ENCODE data around the gene TCTA. TPM values are rescaled to one million over a fixed set of nuclear protein-coding genes. Genes with fewer than 3 reads are reported as not detected.

Gene TCTA
- total and polyA plus RNA-seq, 7 experiments from 2014 or later, result 24.9 to 48.3 (median 33.1) TPM

GRCh38 chr3:49428752-49429080 is 16.5 kb downstream of the TCTA start:
- CTCF ChIA-PET, result interaction anchor here (0.6 to 1.6 kb wide), 5 partner anchors 13 to 263 kb away, joined by 3 to 8 read pairs (median 5); partner anchors contain the start of gene USP4

GRCh38 chr3:49434731-49435130 is 22.5 kb downstream of the TCTA start:
- ChIA-PET CTCF (no interaction called here), POLR2A (no interaction called here)
- Mint-ChIP-seq H3K4me3 (no peak overlapping the region), H3K27me3 (no peaks in the 10 kb centered on the region), H3K36me3 (no peaks in the 10 kb centered on the region), H3K27ac (no peak overlapping the region), H3K4me1 (peaks cover 0 to 5% (median 2%) of the 10 kb centered on the region in 7 donors), H3K9me3 (no peaks in the 10 kb centered on the region)
- Histone ChIP-seq H3K4me3 (ENCODE audit: low read length) (no peak overlapping the region), H3K27me3 (ENCODE audit: control insufficient read depth in 2 of 2, insufficient read depth in 2 of 2, low read length in 2 of 2) (no peaks in the 10 kb centered on the region), H3K9me3 (ENCODE audit: control insufficient read depth in 2 of 3, low read length in 3 of 3) (no peaks in the 10 kb centered on the region), H3K4me1 (ENCODE audit: control insufficient read depth in 2 of 2, insufficient read depth in 2 of 2, low read length in 2 of 2) (no peaks in the 10 kb centered on the region), H3K36me3 (ENCODE audit: control insufficient read depth in 2 of 3, insufficient read depth in 3 of 3, low read length in 3 of 3) (no peaks in the 10 kb centered on the region), H3K27ac (ENCODE audit: low read depth, low read length) (no peak overlapping the region)
- intact Hi-C loops (cut with micrococcal nuclease), result no loop called here
- DNase-seq (no peak), ATAC-seq (no peak)

More at GRCh38 chr3:49428752-49429080, 16.5 kb downstream of the TCTA start:
- peaks cover 0 to 15% (median 6%) of the 10 kb centered on the region in 5 donors for H3K36me3 Mint-ChIP-seq
- no peaks in the 10 kb centered on the region for H3K27me3 Mint-ChIP-seq
- Histone ChIP-seq H3K9me3 (ENCODE audit: control insufficient read depth in 2 of 3, low read length in 3 of 3) (no peaks in the 10 kb centered on the region), H3K27me3 (ENCODE audit: control insufficient read depth in 2 of 2, insufficient read depth in 2 of 2, low read length in 2 of 2) (no peaks in the 10 kb centered on the region), H3K27ac (ENCODE audit: low read depth, low read length) (peak overlapping the region; percentile 83), H3K4me1 (ENCODE audit: control insufficient read depth in 2 of 2, insufficient read depth in 2 of 2, low read length in 2 of 2) (peaks cover 0 to 5% of the 10 kb centered on the region in 2 donors), H3K36me3 (ENCODE audit: control insufficient read depth in 2 of 3, insufficient read depth in 3 of 3, low read length in 3 of 3) (peaks cover 0 to 21% (median 0%) of the 10 kb centered on the region in 3 experiments), H3K4me3 (ENCODE audit: low read length) (peak overlapping the region; percentile 84)
- no peak for ATAC-seq
- no peaks in the 10 kb centered on the region for H3K9me3 Mint-ChIP-seq
- H3K27ac Mint-ChIP-seq, result peak overlapping the region; percentile 49 to 96 (median 94)
- peak in 1 of 9 donors; percentile 13 for DNase-seq
- peaks cover 17 to 37% (median 28%) of the 10 kb centered on the region in 7 donors for H3K4me1 Mint-ChIP-seq
- H3K4me3 Mint-ChIP-seq, result peak overlapping the region; percentile 88 to 98 (median 94)
- POLR2A ChIA-PET, result interaction anchor here (0.6 to 2.8 kb wide), 18 partner anchors 8 to 1953 kb away, joined by 3 to 29 read pairs (median 4); partner anchors contain the start of genes NDUFAF3, QRICH1, RHOA and SCAP
- intact Hi-C loops (cut with micrococcal nuclease), result loop anchor here (1.0 to 5.0 kb wide), 10 partner anchors 12 to 421 kb away; partner anchors contain the start of genes DAG1 (in 2 of the 2), TCTA (in 2 of the 2), USP4 (in 2 of the 2) and APEH (in 1 of the 2)

- intact Hi-C loops (cut with micrococcal nuclease), result loop anchor here (5.0 to 10.0 kb wide), 2 partner anchors 51 to 458 kb away; no protein-coding TSS in a partner anchor
- H3K27ac ChIP-seq (ENCODE audit: low read depth, low read length), result no peak overlapping the region
Measured at GRCh38 chr3:49445391-49445790, 33.2 kb downstream of the TCTA start.

GRCh38 chr3:49453621-49454020 is 41.4 kb downstream of the TCTA start:
- intact Hi-C loops (cut with micrococcal nuclease), result no loop called here
- H3K36me3 Mint-ChIP-seq, result no peaks in the 10 kb centered on the region
- CTCF ChIA-PET, result interaction anchor here (0.7 kb wide), 1 partner anchor 114 kb away, joined by 5 read pairs; the partner anchor contains the start of gene USP4

More at GRCh38 chr3:49445391-49445790, 33.2 kb downstream of the TCTA start:
- ATAC-seq (no peak), DNase-seq (no peak)
- Mint-ChIP-seq H3K4me3 (no peak overlapping the region), H3K9me3 (no peaks in the 10 kb centered on the region), H3K27ac (peak overlapping the region in 3 of 9 donors; percentile 25 to 60 (median 45)), H3K36me3 (no peaks in the 10 kb centered on the region), H3K4me1 (peaks cover 5 to 25% (median 18%) of the 10 kb centered on the region in 7 donors), H3K27me3 (no peaks in the 10 kb centered on the region)
- Histone ChIP-seq H3K27me3 (ENCODE audit: control insufficient read depth in 2 of 2, insufficient read depth in 2 of 2, low read length in 2 of 2) (no peaks in the 10 kb centered on the region), H3K4me1 (ENCODE audit: control insufficient read depth in 2 of 2, insufficient read depth in 2 of 2, low read length in 2 of 2) (peaks cover 10 to 15% of the 10 kb centered on the region in 2 donors), H3K36me3 (ENCODE audit: control insufficient read depth in 2 of 3, insufficient read depth in 3 of 3, low read length in 3 of 3) (no peaks in the 10 kb centered on the region), H3K9me3 (ENCODE audit: control insufficient read depth in 2 of 3, low read length in 3 of 3) (no peaks in the 10 kb centered on the region), H3K4me3 (ENCODE audit: low read length) (no peak overlapping the region)
- CTCF ChIA-PET, result interaction anchor here (1.5 to 5.0 kb wide), 3 partner anchors 29 to 149 kb away, joined by 3 to 23 read pairs (median 14); partner anchors contain the start of gene USP4
- POLR2A ChIA-PET, result interaction anchor here (0.6 to 2.9 kb wide), 8 partner anchors 16 to 112 kb away, joined by 3 to 22 read pairs (median 5); partner anchors contain the start of genes DAG1, NICN1, RHOA and TCTA

GRCh38 chr3:49454458-49454857 is 42.2 kb downstream of the TCTA start:
- Histone ChIP-seq H3K36me3 (ENCODE audit: control insufficient read depth in 2 of 3, insufficient read depth in 3 of 3, low read length in 3 of 3) (no peaks in the 10 kb centered on the region), H3K27ac (ENCODE audit: low read depth, low read length) (no peak overlapping the region), H3K4me3 (ENCODE audit: low read length) (no peak overlapping the region), H3K27me3 (ENCODE audit: control insufficient read depth in 2 of 2, insufficient read depth in 2 of 2, low read length in 2 of 2) (no peaks in the 10 kb centered on the region), H3K9me3 (ENCODE audit: control insufficient read depth in 2 of 3, low read length in 3 of 3) (no peaks in the 10 kb centered on the region), H3K4me1 (ENCODE audit: control insufficient read depth in 2 of 2, insufficient read depth in 2 of 2, low read length in 2 of 2) (no peaks in the 10 kb centered on the region)
- Mint-ChIP-seq H3K36me3 (no peaks in the 10 kb centered on the region), H3K27ac (peak overlapping the region in 1 of 9 donors; percentile 63), H3K4me3 (no peak overlapping the region), H3K9me3 (no peaks in the 10 kb centered on the region), H3K27me3 (no peaks in the 10 kb centered on the region), H3K4me1 (no peaks in the 10 kb centered on the region)
- intact Hi-C loops (cut with micrococcal nuclease), result no loop called here
- CTCF ChIA-PET, result interaction anchor here (0.7 kb wide), 1 partner anchor 114 kb away, joined by 5 read pairs; the partner anchor contains the start of gene USP4
- DNase-seq (no peak), ATAC-seq (no peak)
- POLR2A ChIA-PET, result interaction anchor here (0.6 to 1.3 kb wide), 6 partner anchors 11 to 145 kb away, joined by 3 to 5 read pairs (median 3); partner anchors contain the start of gene DAG1

More at GRCh38 chr3:49453621-49454020, 41.4 kb downstream of the TCTA start:
- no peak for DNase-seq
- H3K9me3 ChIP-seq (ENCODE audit: control insufficient read depth in 2 of 3, low read length in 3 of 3), result no peaks in the 10 kb centered on the region
- no peaks in the 10 kb centered on the region for H3K36me3 ChIP-seq (ENCODE audit: control insufficient read depth in 2 of 3, insufficient read depth in 3 of 3, low read length in 3 of 3)
- no peaks in the 10 kb centered on the region for H3K4me1 ChIP-seq (ENCODE audit: control insufficient read depth in 2 of 2, insufficient read depth in 2 of 2, low read length in 2 of 2)
- H3K27ac ChIP-seq (ENCODE audit: low read depth, low read length), result no peak overlapping the region
- H3K27me3 ChIP-seq (ENCODE audit: control insufficient read depth in 2 of 2, insufficient read depth in 2 of 2, low read length in 2 of 2), result no peaks in the 10 kb centered on the region
- Mint-ChIP-seq H3K9me3 (no peaks in the 10 kb centered on the region), H3K4me1 (peaks cover 0 to 6% (median 5%) of the 10 kb centered on the region in 7 donors), H3K27ac (peak overlapping the region in 1 of 9 donors; percentile 51), H3K4me3 (no peak overlapping the region), H3K27me3 (no peaks in the 10 kb centered on the region)
- no peak for ATAC-seq
- POLR2A ChIA-PET, result interaction anchor here (0.6 to 1.2 kb wide), 4 partner anchors 10 to 145 kb away, joined by 3 to 5 read pairs (median 4); no protein-coding TSS in a partner anchor
- no peak overlapping the region for H3K4me3 ChIP-seq (ENCODE audit: low read length)

- no peaks in the 10 kb centered on the region for H3K9me3 Mint-ChIP-seq
- H3K27me3 Mint-ChIP-seq, result no peaks in the 10 kb centered on the region
- H3K4me3 Mint-ChIP-seq, result no peak overlapping the region
- no peaks in the 10 kb centered on the region for H3K36me3 Mint-ChIP-seq
- Histone ChIP-seq H3K27ac (ENCODE audit: low read depth, low read length) (no peak overlapping the region), H3K36me3 (ENCODE audit: control insufficient read depth in 2 of 3, insufficient read depth in 3 of 3, low read length in 3 of 3) (no peaks in the 10 kb centered on the region), H3K27me3 (ENCODE audit: control insufficient read depth in 2 of 2, insufficient read depth in 2 of 2, low read length in 2 of 2) (no peaks in the 10 kb centered on the region), H3K4me1 (ENCODE audit: control insufficient read depth in 2 of 2, insufficient read depth in 2 of 2, low read length in 2 of 2) (no peaks in the 10 kb centered on the region), H3K9me3 (ENCODE audit: control insufficient read depth in 2 of 3, low read length in 3 of 3) (no peaks in the 10 kb centered on the region), H3K4me3 (ENCODE audit: low read length) (no peak overlapping the region)
- ATAC-seq, result no peak
- no peaks in the 10 kb centered on the region for H3K4me1 Mint-ChIP-seq
- H3K27ac Mint-ChIP-seq, result no peak overlapping the region
- POLR2A ChIA-PET, result interaction anchor here (0.6 to 1.3 kb wide), 4 partner anchors 15 to 39 kb away, joined by 3 read pairs; partner anchors contain the start of gene DAG1
- CTCF ChIA-PET, result no interaction called here
- DNase-seq, result no peak
- intact Hi-C loops (cut with micrococcal nuclease), result no loop called here
Measured at GRCh38 chr3:49454898-49455681, 42.9 kb downstream of the TCTA start.

All from naive thymus-derived CD4-positive, alpha-beta T cell (primary cell).